Body of pancreas (tissue), 4 donors: ENCODE data around the gene PXYLP1. TPM values are rescaled to one million over a fixed set of nuclear protein-coding genes. Genes with fewer than 3 reads are reported as not detected.

Experiments used
- ATAC-seq: fragments of 150-250 bp; one replicate; pipeline ENCODE4 v1.9.1; 2016
- DNase-seq, 4 donors: peaks; one replicate each; pipeline ENCODE4 v3.0.0-alpha.2; 2019
- H3K27ac ChIP-seq, 4 donors: fragments of 200-600 bp; sonication (generic); 1 replicate in 3 of 4; 2 replicates in 1 of 4; pipeline versions ENCODE4 v1.5.1 to v1.6.1; 2016 to 2019; ENCODE audit warnings: mild to moderate bottlenecking in 1 of 4, mixed read lengths in 1 of 4, moderate library complexity in 1 of 4
- H3K27me3 ChIP-seq, 2 donors: fragments of 200-600 bp; sonication (generic); one replicate each; pipeline ENCODE4 v1.6.0; 2016; ENCODE audit warnings: mild to moderate bottlenecking in 1 of 2
- H3K36me3 ChIP-seq, 2 donors: fragments of 200-600 bp; sonication (generic); replicated peaks in 1 of 2; 2 replicates each; pipeline ENCODE4 v1.5.1; 2016; ENCODE audit warnings: low read depth in 2 of 2; ENCODE audit not compliant: insufficient read depth in 1 of 2
- H3K4me1 ChIP-seq: fragments of 200-600 bp; sonication (generic); one replicate; pipeline ENCODE4 v1.6.0; 2016
- H3K4me3 ChIP-seq, 2 donors: fragments of 200-600 bp; sonication (generic); 1 replicate in 1 of 2; 2 replicates in 1 of 2; pipeline ENCODE4 v1.5.1; 2016 to 2019
- H3K9me3 ChIP-seq, 3 donors: fragments of 200-600 bp; sonication (generic); 1 replicate in 2 of 3; 2 replicates in 1 of 3; pipeline ENCODE4 v1.5.1; 2016
- CTCF ChIP-seq, 7 experiments: fragments of 450-650 bp in 4 of 7; fragments of 200-600 bp in 3 of 7; sonication (generic) in 3 of 7; IDR thresholded peaks; one replicate each; pipeline ENCODE4 v1.5.1; 2016 to 2019; ENCODE audit warnings: antibody characterized with exemption in 7 of 7
- POLR2A ChIP-seq, 3 donors: fragments of 450-650 bp; IDR thresholded peaks; one replicate each; pipeline ENCODE4 v1.6.1; 2016; ENCODE audit warnings: antibody characterized with exemption in 3 of 3, mild to moderate bottlenecking in 2 of 3
- WGBS, 2 donors: methylation state at CpG; one replicate each; pipeline ENCODE4 v1.1.5; 2017; 5-methylcytosine and 5-hydroxymethylcytosine counted together
- intact Hi-C: fragments of 100-400 bp; cut with DNase I; formaldehyde crosslinking; loops from one replicate; pipeline ENCODE4 v1.15.1; 2023
- total RNA-seq, 2 donors: library from RNA; depleted of rRNA; stranded (reverse); fragments of >200 nt; gene quantifications; one replicate each; pipeline ENCODE4 v1.1.0, GENCODE V29; 2016

Gene PXYLP1
- total RNA-seq, 2 donors from 2014 or later: 9.9 to 10.5 TPM

GRCh38 chr3:141227216-141227615 lies 4.4 kb upstream of the PXYLP1 start:
- ATAC-seq (no peak), DNase-seq (no peak)
- H3K9me3 ChIP-seq: no peaks in the 10 kb centered on the region
- no peaks in the 10 kb centered on the region for H3K36me3 ChIP-seq
- H3K4me3 ChIP-seq: no peak overlapping the region
- no peak overlapping the region for H3K27ac ChIP-seq
- intact Hi-C loops: no loop called here
- WGBS, 2 donors: 84 to 94% methylated on average over 3 of the region's 3 CpGs
- no peak for TF ChIP-seq POLR2A (IDR thresholded peaks at IDR 0.05)
- TF ChIP-seq CTCF (IDR thresholded peaks at IDR 0.05): no peak
- peaks cover 18% of the 10 kb centered on the region for H3K4me1 ChIP-seq
- H3K27me3 ChIP-seq: no peaks in the 10 kb centered on the region

DNA sequence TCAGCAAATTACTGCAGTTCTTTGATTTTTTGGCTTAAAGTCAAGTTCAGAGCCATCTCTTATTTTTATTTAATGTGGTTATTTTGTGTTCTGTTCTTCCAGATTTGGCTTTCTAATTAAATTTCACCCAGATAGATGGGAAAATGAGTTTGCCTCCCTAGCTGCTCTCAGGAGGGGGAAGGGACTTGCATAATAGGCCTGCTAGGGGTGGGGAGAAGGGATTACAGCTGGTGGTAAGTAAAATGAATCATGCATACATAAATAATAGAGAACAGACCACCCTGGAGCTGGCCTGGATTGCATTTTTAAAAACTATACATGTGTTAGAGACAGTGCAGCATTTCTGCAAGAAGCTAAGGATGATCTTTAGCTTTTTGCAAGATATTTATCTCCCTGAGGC lies 3.9 kb upstream of the PXYLP1 start:
- Histone ChIP-seq H3K4me3 (no peak overlapping the region), H3K27ac (no peak overlapping the region), H3K36me3 (no peaks in the 10 kb centered on the region), H3K4me1 (peaks cover 23% of the 10 kb centered on the region), H3K27me3 (no peaks in the 10 kb centered on the region), H3K9me3 (no peaks in the 10 kb centered on the region)
- no peak for TF ChIP-seq CTCF (IDR thresholded peaks at IDR 0.05)
- no peak for TF ChIP-seq POLR2A (IDR thresholded peaks at IDR 0.05)
- no peak for ATAC-seq
- intact Hi-C loops: no loop called here
- no peak for DNase-seq

GRCh38 chr3:141228395-141228794 lies 3.2 kb upstream of the PXYLP1 start:
- intact Hi-C loops: no loop called here
- no peak overlapping the region for H3K27ac ChIP-seq

DNA sequence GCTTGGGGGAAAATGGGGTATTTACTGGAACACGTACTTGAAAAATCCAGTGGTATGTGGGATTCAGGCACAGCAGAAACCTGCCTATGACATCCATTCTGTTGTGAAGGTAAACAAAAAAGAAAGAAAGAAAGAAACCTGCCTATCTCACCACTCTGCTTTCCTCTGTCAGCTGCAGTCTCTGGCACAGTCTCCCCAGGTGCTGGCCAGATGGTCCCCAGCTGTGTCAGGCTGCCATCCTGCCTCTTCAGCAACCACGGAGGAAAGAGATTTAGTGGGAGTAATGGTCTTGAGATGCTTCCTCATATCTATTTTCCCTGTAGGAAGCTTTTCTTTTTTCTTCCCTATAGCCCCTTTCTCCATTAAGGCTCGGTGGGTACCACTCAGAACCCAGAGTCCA lies 2.5 kb upstream of the PXYLP1 start:
- intact Hi-C loops: no loop called here
- 57% methylated on average over 2 to 3 of the region's 3 CpGs for WGBS, 2 donors
- TF ChIP-seq POLR2A (IDR thresholded peaks at IDR 0.05) (no peak), CTCF (IDR thresholded peaks at IDR 0.05) (no peak)

More at GRCh38 chr3:141228395-141228794, 3.2 kb upstream of the PXYLP1 start:
- ATAC-seq (no peak), DNase-seq (no peak)
- 46 to 55% methylated on average over 2 of the region's 2 CpGs for WGBS, 2 donors
- H3K4me3 ChIP-seq: no peak overlapping the region
- no peaks in the 10 kb centered on the region for H3K36me3 ChIP-seq
- no peak for TF ChIP-seq POLR2A (IDR thresholded peaks at IDR 0.05)
- no peak for TF ChIP-seq CTCF (IDR thresholded peaks at IDR 0.05)
- peaks cover 26% of the 10 kb centered on the region for H3K4me1 ChIP-seq
- no peaks in the 10 kb centered on the region for H3K9me3 ChIP-seq
- H3K27me3 ChIP-seq: no peaks in the 10 kb centered on the region

DNA sequence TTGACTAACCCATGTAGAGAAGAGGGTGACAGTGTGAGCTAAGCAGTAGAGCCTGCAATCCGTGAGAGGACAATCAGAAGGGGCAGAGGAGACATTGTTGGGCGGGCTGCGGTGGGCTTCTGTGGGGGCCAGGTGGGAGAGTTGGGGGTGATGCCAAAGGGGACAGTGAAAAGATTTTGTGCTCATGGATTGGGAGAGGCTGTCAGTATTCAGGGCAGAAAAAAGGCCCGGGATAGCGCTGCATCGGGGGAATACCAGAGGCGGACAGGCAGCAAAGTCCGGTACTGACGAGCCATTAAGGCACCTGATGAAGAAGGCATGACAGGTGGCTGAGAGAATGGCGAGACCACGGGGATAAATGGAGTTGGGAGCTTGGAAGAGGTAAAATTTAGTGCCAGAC lies 1.3 kb upstream of the PXYLP1 start:
- TF ChIP-seq POLR2A (IDR thresholded peaks at IDR 0.05) (no peak), CTCF (IDR thresholded peaks at IDR 0.05) (no peak)
- DNase-seq: no peak
- 92 to 97% methylated on average over 11 of the region's 11 CpGs for WGBS, 2 donors
- Histone ChIP-seq H3K4me1 (peaks cover 26% of the 10 kb centered on the region), H3K4me3 (no peak overlapping the region), H3K9me3 (no peaks in the 10 kb centered on the region), H3K27me3 (no peaks in the 10 kb centered on the region), H3K36me3 (no peaks in the 10 kb centered on the region), H3K27ac (no peak overlapping the region)
- intact Hi-C loops: no loop called here
- no peak for ATAC-seq

More for the DNA sequence above, 2.5 kb upstream of the PXYLP1 start:
- DNase-seq: peak in 1 of 4 donors; percentile 61
- H3K27ac ChIP-seq: no peak overlapping the region
- H3K4me3 ChIP-seq: no peak overlapping the region
- ATAC-seq: no peak
- no peaks in the 10 kb centered on the region for H3K36me3 ChIP-seq
- no peaks in the 10 kb centered on the region for H3K27me3 ChIP-seq
- peaks cover 26% of the 10 kb centered on the region for H3K4me1 ChIP-seq
- H3K9me3 ChIP-seq: no peaks in the 10 kb centered on the region
